Measurements from ENCODE around the gene CLASP1.
A peak's percentile ranks its signal among the peaks of the same experiment; 100 is the strongest.
"Not testable (repeated sequence)": the region's sequence is repeated elsewhere in the genome, so short reads cannot be mapped to it uniquely, and the experiment has no call there.

CLASP1 gene

GRCh38 chr2:121659933-121660332, 10.7 kb upstream of the CLASP1 start:
- no peak for DNase-seq

GRCh38 chr2:121658393-121658792, 9.1 kb upstream of the CLASP1 start:
- not testable (repeated sequence) for DNase-seq

- no peak for DNase-seq
Measured at GRCh38 chr2:121653035-121653434, 3.8 kb upstream of the CLASP1 start.

- DNase-seq, result no peak
Measured at GRCh38 chr2:121650315-121650930, 1.2 kb upstream of the CLASP1 start.

- DNase-seq, result peak; percentile 24
Measured at GRCh38 chr2:121649596-121650314, 493 bp upstream of the CLASP1 start.

- DNase-seq, result no peak
Measured at GRCh38 chr2:121648206-121649148, 785 bp downstream of the CLASP1 start.

GRCh38 chr2:121647396-121647795, 1.9 kb downstream of the CLASP1 start:
- no peak for DNase-seq

- DNase-seq, result no peak
Measured at GRCh38 chr2:121644715-121645114, 4.5 kb downstream of the CLASP1 start.

GRCh38 chr2:121643877-121644276, 5.4 kb downstream of the CLASP1 start:
- no peak for DNase-seq

- DNase-seq, result no peak
Measured at GRCh38 chr2:121640380-121641316, 8.6 kb downstream of the CLASP1 start.

GRCh38 chr2:121639846-121640245, 9.4 kb downstream of the CLASP1 start:
- not testable (repeated sequence) for DNase-seq

- no peak for DNase-seq
Measured at GRCh38 chr2:121638333-121638732, 10.9 kb downstream of the CLASP1 start.

GRCh38 chr2:121635371-121635770, 13.9 kb downstream of the CLASP1 start:
- DNase-seq, result no peak

GRCh38 chr2:121634354-121635307, 14.6 kb downstream of the CLASP1 start:
- no peak for DNase-seq

- DNase-seq, result no peak
Measured at GRCh38 chr2:121633463-121633862, 15.8 kb downstream of the CLASP1 start.

GRCh38 chr2:121627525-121628050, 21.7 kb downstream of the CLASP1 start:
- DNase-seq, result no peak

GRCh38 chr2:121626777-121627524, 22.3 kb downstream of the CLASP1 start:
- no peak for DNase-seq

GRCh38 chr2:121625953-121626352, 23.3 kb downstream of the CLASP1 start:
- no peak for DNase-seq

GRCh38 chr2:121617042-121617599, 32.1 kb downstream of the CLASP1 start:
- no peak for DNase-seq

- DNase-seq, result no peak
Measured at GRCh38 chr2:121613774-121614173, 35.5 kb downstream of the CLASP1 start.

All from 8988T (cell line).